Measurements from ENCODE around the gene ZNF335.

DNA sequence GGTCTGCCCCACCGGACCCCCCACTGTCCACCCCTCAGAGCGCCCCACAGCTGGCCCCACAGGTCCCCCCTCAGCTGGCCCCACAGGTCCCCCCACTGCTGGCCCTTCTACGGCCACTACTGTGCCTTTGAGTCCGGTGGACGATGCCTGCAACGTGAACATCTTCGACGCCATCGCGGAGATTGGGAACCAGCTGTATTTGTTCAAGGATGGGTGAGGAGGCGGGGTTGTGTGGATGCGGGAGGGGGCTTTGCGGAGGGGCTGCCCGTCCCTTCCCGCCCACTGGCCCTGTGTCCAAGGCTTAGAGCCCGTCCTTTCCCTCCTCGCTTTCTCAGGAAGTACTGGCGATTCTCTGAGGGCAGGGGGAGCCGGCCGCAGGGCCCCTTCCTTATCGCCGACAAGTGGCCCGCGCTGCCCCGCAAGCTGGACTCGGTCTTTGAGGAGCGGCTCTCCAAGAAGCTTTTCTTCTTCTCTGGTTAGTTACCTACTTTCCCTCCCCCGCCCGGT lies 41.4 kb upstream of the ZNF335 start:
- TF ChIP-seq, protein P1, sequence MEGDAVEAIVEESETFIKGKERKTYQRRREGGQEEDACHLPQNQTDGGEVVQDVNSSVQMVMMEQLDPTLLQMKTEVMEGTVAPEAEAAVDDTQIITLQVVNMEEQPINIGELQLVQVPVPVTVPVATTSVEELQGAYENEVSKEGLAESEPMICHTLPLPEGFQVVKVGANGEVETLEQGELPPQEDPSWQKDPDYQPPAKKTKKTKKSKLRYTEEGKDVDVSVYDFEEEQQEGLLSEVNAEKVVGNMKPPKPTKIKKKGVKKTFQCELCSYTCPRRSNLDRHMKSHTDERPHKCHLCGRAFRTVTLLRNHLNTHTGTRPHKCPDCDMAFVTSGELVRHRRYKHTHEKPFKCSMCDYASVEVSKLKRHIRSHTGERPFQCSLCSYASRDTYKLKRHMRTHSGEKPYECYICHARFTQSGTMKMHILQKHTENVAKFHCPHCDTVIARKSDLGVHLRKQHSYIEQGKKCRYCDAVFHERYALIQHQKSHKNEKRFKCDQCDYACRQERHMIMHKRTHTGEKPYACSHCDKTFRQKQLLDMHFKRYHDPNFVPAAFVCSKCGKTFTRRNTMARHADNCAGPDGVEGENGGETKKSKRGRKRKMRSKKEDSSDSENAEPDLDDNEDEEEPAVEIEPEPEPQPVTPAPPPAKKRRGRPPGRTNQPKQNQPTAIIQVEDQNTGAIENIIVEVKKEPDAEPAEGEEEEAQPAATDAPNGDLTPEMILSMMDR (IDR thresholded peaks at IDR 0.05), result no peak
- TF ChIP-seq POLR2A (IDR thresholded peaks at IDR 0.05), result no peak

Measured in ovary (tissue), 3 donors.